ENCODE results near the gene TMEM33. TPM values are rescaled to one million over a fixed set of nuclear protein-coding genes. Genes with fewer than 3 reads are reported as not detected.

TMEM33 gene
- total RNA-seq, 2 experiments from 2014 or later: 45.5 to 46.2 TPM

GRCh38 chr4:41921476-41921875 lies 13.8 kb upstream of the TMEM33 start:
- Mint-ChIP-seq H3K4me3 (no peak overlapping the region), H3K27me3 (peaks cover 5% of the 10 kb centered on the region), H3K36me3 (no peaks in the 10 kb centered on the region), H3K4me1 (no peaks in the 10 kb centered on the region), H3K9me3 (peaks cover 9% of the 10 kb centered on the region), H3K27ac (no peak overlapping the region)
- ATAC-seq (ENCODE audit: low read depth): no peak
- POLR2A ChIA-PET: no interaction called here
- no peak for DNase-seq

- ATAC-seq (ENCODE audit: low read depth) (no peak), DNase-seq (no peak)
- Mint-ChIP-seq H3K4me3 (no peak overlapping the region), H3K36me3 (no peaks in the 10 kb centered on the region), H3K27me3 (peaks cover 10% of the 10 kb centered on the region), H3K27ac (no peak overlapping the region), H3K4me1 (peaks cover 4% of the 10 kb centered on the region), H3K9me3 (peaks cover 2% of the 10 kb centered on the region)
- POLR2A ChIA-PET: no interaction called here
Measured at GRCh38 chr4:41927796-41928499, 7.3 kb upstream of the TMEM33 start.

GRCh38 chr4:41930139-41930831 lies 4.9 kb upstream of the TMEM33 start:
- Mint-ChIP-seq H3K4me3 (no peak overlapping the region), H3K9me3 (no peaks in the 10 kb centered on the region), H3K27ac (no peak overlapping the region), H3K27me3 (peaks cover 8% of the 10 kb centered on the region), H3K36me3 (peaks cover 3% of the 10 kb centered on the region), H3K4me1 (peaks cover 10% of the 10 kb centered on the region)
- DNase-seq: no peak
- no peak for ATAC-seq (ENCODE audit: low read depth)
- POLR2A ChIA-PET: interaction anchor here (1.1 kb wide), 1 partner anchor 11 kb away, joined by 3 read pairs; no protein-coding TSS in a partner anchor

GRCh38 chr4:41932988-41933387 lies 2.2 kb upstream of the TMEM33 start:
- Mint-ChIP-seq H3K27me3 (peaks cover 6% of the 10 kb centered on the region), H3K27ac (no peak overlapping the region), H3K4me1 (peaks cover 27% of the 10 kb centered on the region), H3K4me3 (no peak overlapping the region), H3K9me3 (no peaks in the 10 kb centered on the region), H3K36me3 (peaks cover 7% of the 10 kb centered on the region)
- no peak for ATAC-seq (ENCODE audit: low read depth)
- POLR2A ChIA-PET: no interaction called here
- DNase-seq: no peak

- POLR2A ChIA-PET: interaction anchor here (1.7 kb wide), 1 partner anchor 57 kb away, joined by 6 read pairs; the partner anchor contains the start of gene SLC30A9
- peak overlapping the region; percentile 98 for H3K4me3 Mint-ChIP-seq
- H3K27ac Mint-ChIP-seq: no peak overlapping the region
- no peak for ATAC-seq (ENCODE audit: low read depth)
- H3K9me3 Mint-ChIP-seq: no peaks in the 10 kb centered on the region
- DNase-seq: no peak
- H3K27me3 Mint-ChIP-seq: no peaks in the 10 kb centered on the region
- peaks cover 9% of the 10 kb centered on the region for H3K36me3 Mint-ChIP-seq
- H3K4me1 Mint-ChIP-seq: peaks cover 32% of the 10 kb centered on the region
Measured at GRCh38 chr4:41933997-41934503, 1.2 kb upstream of the TMEM33 start.

- H3K27ac Mint-ChIP-seq: no peak overlapping the region
- DNase-seq (no peak), ATAC-seq (ENCODE audit: low read depth) (no peak)
- peaks cover 35% of the 10 kb centered on the region for H3K4me1 Mint-ChIP-seq
- no peaks in the 10 kb centered on the region for H3K27me3 Mint-ChIP-seq
- H3K9me3 Mint-ChIP-seq: no peaks in the 10 kb centered on the region
- peak overlapping the region; percentile 98 for H3K4me3 Mint-ChIP-seq
- POLR2A ChIA-PET: interaction anchor here (1.7 kb wide), 1 partner anchor 56 kb away, joined by 6 read pairs; the partner anchor contains the start of gene SLC30A9
- peaks cover 9% of the 10 kb centered on the region for H3K36me3 Mint-ChIP-seq
Measured at GRCh38 chr4:41934514-41934900, 722 bp upstream of the TMEM33 start.

- POLR2A ChIA-PET: interaction anchor here (1.7 kb wide), 1 partner anchor 55 kb away, joined by 6 read pairs; the partner anchor contains the start of gene SLC30A9
- DNase-seq (no peak), ATAC-seq (ENCODE audit: low read depth) (peak; percentile 25)
- no peaks in the 10 kb centered on the region for H3K9me3 Mint-ChIP-seq
- H3K4me3 Mint-ChIP-seq: peak overlapping the region; percentile 98
- H3K27ac Mint-ChIP-seq: peak overlapping the region; percentile 90
- H3K27me3 Mint-ChIP-seq: no peaks in the 10 kb centered on the region
- peaks cover 37% of the 10 kb centered on the region for H3K4me1 Mint-ChIP-seq
- peaks cover 13% of the 10 kb centered on the region for H3K36me3 Mint-ChIP-seq
Measured at GRCh38 chr4:41935652-41936021, 408 bp downstream of the TMEM33 start.

- H3K27ac Mint-ChIP-seq: no peak overlapping the region
- no peaks in the 10 kb centered on the region for H3K9me3 Mint-ChIP-seq
- DNase-seq: no peak
- peaks cover 36% of the 10 kb centered on the region for H3K4me1 Mint-ChIP-seq
- POLR2A ChIA-PET: no interaction called here
- no peak for ATAC-seq (ENCODE audit: low read depth)
- peaks cover 25% of the 10 kb centered on the region for H3K36me3 Mint-ChIP-seq
- no peak overlapping the region for H3K4me3 Mint-ChIP-seq
- H3K27me3 Mint-ChIP-seq: no peaks in the 10 kb centered on the region
Measured at GRCh38 chr4:41939016-41939626, 3.9 kb downstream of the TMEM33 start.

GRCh38 chr4:41940834-41941233 lies 5.6 kb downstream of the TMEM33 start:
- peaks cover 32% of the 10 kb centered on the region for H3K4me1 Mint-ChIP-seq
- H3K4me3 Mint-ChIP-seq: no peak overlapping the region
- no peak for DNase-seq
- POLR2A ChIA-PET: interaction anchor here (0.6 kb wide), 1 partner anchor 10 kb away, joined by 3 read pairs; no protein-coding TSS in a partner anchor
- no peak for ATAC-seq (ENCODE audit: low read depth)
- peaks cover 29% of the 10 kb centered on the region for H3K36me3 Mint-ChIP-seq
- no peaks in the 10 kb centered on the region for H3K27me3 Mint-ChIP-seq
- no peaks in the 10 kb centered on the region for H3K9me3 Mint-ChIP-seq
- H3K27ac Mint-ChIP-seq: no peak overlapping the region

- no peak overlapping the region for H3K27ac Mint-ChIP-seq
- POLR2A ChIA-PET: no interaction called here
- peaks cover 29% of the 10 kb centered on the region for H3K36me3 Mint-ChIP-seq
- no peaks in the 10 kb centered on the region for H3K27me3 Mint-ChIP-seq
- no peak for DNase-seq
- H3K4me3 Mint-ChIP-seq: no peak overlapping the region
- no peaks in the 10 kb centered on the region for H3K9me3 Mint-ChIP-seq
- no peak for ATAC-seq (ENCODE audit: low read depth)
- peaks cover 14% of the 10 kb centered on the region for H3K4me1 Mint-ChIP-seq
Measured at GRCh38 chr4:41943506-41943905, 8.3 kb downstream of the TMEM33 start.

- no peak for ATAC-seq (ENCODE audit: low read depth)
- Mint-ChIP-seq H3K27me3 (no peaks in the 10 kb centered on the region), H3K36me3 (peaks cover 28% of the 10 kb centered on the region), H3K4me3 (no peak overlapping the region), H3K9me3 (no peaks in the 10 kb centered on the region), H3K4me1 (peaks cover 13% of the 10 kb centered on the region), H3K27ac (no peak overlapping the region)
- POLR2A ChIA-PET: no interaction called here
- DNase-seq: no peak
Measured at GRCh38 chr4:41944089-41944488, 8.9 kb downstream of the TMEM33 start.

- ATAC-seq (ENCODE audit: low read depth) (peak; percentile 74), DNase-seq (no peak)
- POLR2A ChIA-PET: no interaction called here
- H3K4me3 Mint-ChIP-seq: peak overlapping the region; percentile 59
- no peaks in the 10 kb centered on the region for H3K27me3 Mint-ChIP-seq
- no peaks in the 10 kb centered on the region for H3K9me3 Mint-ChIP-seq
- H3K4me1 Mint-ChIP-seq: peaks cover 20% of the 10 kb centered on the region
- H3K27ac Mint-ChIP-seq: peak overlapping the region; percentile 75
- H3K36me3 Mint-ChIP-seq: peaks cover 29% of the 10 kb centered on the region
Measured at GRCh38 chr4:41949531-41949930, 14.3 kb downstream of the TMEM33 start.

- ATAC-seq (ENCODE audit: low read depth) (no peak), DNase-seq (no peak)
- Mint-ChIP-seq H3K27ac (no peak overlapping the region), H3K36me3 (peaks cover 7% of the 10 kb centered on the region), H3K9me3 (no peaks in the 10 kb centered on the region), H3K4me1 (no peaks in the 10 kb centered on the region), H3K4me3 (no peak overlapping the region), H3K27me3 (no peaks in the 10 kb centered on the region)
- POLR2A ChIA-PET: no interaction called here
Measured at GRCh38 chr4:41957634-41958033, 22.4 kb downstream of the TMEM33 start.
